Urinary bladder (tissue), 4 donors: ENCODE data around the gene TSSC4. TPM values are rescaled to one million over a fixed set of nuclear protein-coding genes. Genes with fewer than 3 reads are reported as not detected.
A peak's percentile ranks its signal among the peaks of the same experiment; 100 is the strongest.

Experiments used
- DNase-seq: peaks from one replicate; pipeline ENCODE4 v3.0.0-alpha.2; 2015; ENCODE audit errors: extremely low spot score
- H3K27ac ChIP-seq: one replicate; pipeline ENCODE4 v1.5.1; 2013; ENCODE audit warnings: low read depth, mild to moderate bottlenecking, moderate library complexity
- H3K36me3 ChIP-seq: one replicate; pipeline ENCODE4 v1.6.1; 2013; ENCODE audit warnings: mild to moderate bottlenecking, moderate library complexity; ENCODE audit not compliant: insufficient read depth
- H3K4me1 ChIP-seq: one replicate; pipeline ENCODE4 v1.6.1; 2013; ENCODE audit warnings: mild to moderate bottlenecking, moderate library complexity; ENCODE audit not compliant: insufficient read depth
- H3K4me3 ChIP-seq: one replicate; pipeline ENCODE4 v1.5.1; 2013; ENCODE audit warnings: low read depth, low read length
- WGBS: extraction: QIAGEN DNeasy Blood & Tissue Kit; methylation state at CpG from one replicate; pipeline ENCODE4 v1.1.7; 2013; 5-methylcytosine and 5-hydroxymethylcytosine counted together
- polyA plus RNA-seq: library from polyadenylated mRNA; stranded (reverse); fragments of 200-250 nt; gene quantifications from one replicate; pipeline ENCODE4 v1.2.3, GENCODE V29; 2013
- small RNA-seq: library from RNA; depleted of rRNA; stranded (forward); fragments of <200 nt; gene quantifications from one replicate; pipeline ENCODE3, GENCODE V24; 2014
- total RNA-seq: library from RNA; depleted of rRNA; stranded (reverse); fragments of >200 nt; gene quantifications from one replicate; pipeline ENCODE4 v1.2.3, GENCODE V29; 2014
- donor health status: healthy with polysubstance abuse.
- donor health status: healthy.

Gene TSSC4
- total and polyA plus RNA-seq, 2 donors = 16.6 to 61.7 TPM

GRCh38 chr11:2447951-2448650, 47.6 kb downstream of the TSSC4 start:
- no peak overlapping the region for H3K27ac ChIP-seq
- H3K4me1 ChIP-seq = no peaks in the 10 kb centered on the region
- WGBS = 83% methylated on average over 10 of the region's 10 CpGs
- no peak overlapping the region for H3K4me3 ChIP-seq
- no peaks in the 10 kb centered on the region for H3K36me3 ChIP-seq
- no peak for DNase-seq

- H3K4me1 ChIP-seq = no peaks in the 10 kb centered on the region
- WGBS = 91% methylated on average over 21 of the region's 21 CpGs
- DNase-seq = no peak
Observed at GRCh38 chr11:2448661-2449547, 48.4 kb downstream of the TSSC4 start.

GRCh38 chr11:2449548-2450320, 49.2 kb downstream of the TSSC4 start:
- WGBS = 81% methylated on average over 26 of the region's 26 CpGs
- no peaks in the 10 kb centered on the region for H3K4me1 ChIP-seq
- no peak overlapping the region for H3K4me3 ChIP-seq
- no peak for DNase-seq
- H3K36me3 ChIP-seq = no peaks in the 10 kb centered on the region
- no peak overlapping the region for H3K27ac ChIP-seq

More at GRCh38 chr11:2448661-2449547, 48.4 kb downstream of the TSSC4 start:
- H3K36me3 ChIP-seq = no peaks in the 10 kb centered on the region
- no peak overlapping the region for H3K4me3 ChIP-seq
- H3K27ac ChIP-seq = no peak overlapping the region

- DNase-seq = no peak
- 84% methylated on average over 19 of the region's 19 CpGs for WGBS
- no peaks in the 10 kb centered on the region for H3K4me1 ChIP-seq
- H3K36me3 ChIP-seq = no peaks in the 10 kb centered on the region
- H3K4me3 ChIP-seq = no peak overlapping the region
- no peak overlapping the region for H3K27ac ChIP-seq
Observed at GRCh38 chr11:2450321-2451041, 49.9 kb downstream of the TSSC4 start.

- DNase-seq = no peak
- 92% methylated on average over 15 of the region's 15 CpGs for WGBS
Observed at GRCh38 chr11:2451336-2451735, 50.8 kb downstream of the TSSC4 start.

GRCh38 chr11:2451916-2452315, 51.4 kb downstream of the TSSC4 start:
- H3K27ac ChIP-seq = no peak overlapping the region
- H3K4me3 ChIP-seq = no peak overlapping the region
- no peaks in the 10 kb centered on the region for H3K36me3 ChIP-seq
- DNase-seq = no peak
- no peaks in the 10 kb centered on the region for H3K4me1 ChIP-seq
- WGBS = 63% methylated on average over 6 of the region's 6 CpGs

More at GRCh38 chr11:2451336-2451735, 50.8 kb downstream of the TSSC4 start:
- Histone ChIP-seq H3K4me3 (no peak overlapping the region), H3K36me3 (no peaks in the 10 kb centered on the region), H3K27ac (no peak overlapping the region), H3K4me1 (no peaks in the 10 kb centered on the region)

GRCh38 chr11:2452321-2453012, 51.9 kb downstream of the TSSC4 start:
- Histone ChIP-seq H3K4me3 (no peak overlapping the region), H3K4me1 (no peaks in the 10 kb centered on the region), H3K27ac (no peak overlapping the region), H3K36me3 (no peaks in the 10 kb centered on the region)
- DNase-seq = peak; percentile 69
- WGBS = 37% methylated on average over 20 of the region's 20 CpGs

GRCh38 chr11:2453436-2453835, 52.9 kb downstream of the TSSC4 start:
- DNase-seq = no peak
- Histone ChIP-seq H3K27ac (no peak overlapping the region), H3K36me3 (no peaks in the 10 kb centered on the region), H3K4me1 (no peaks in the 10 kb centered on the region), H3K4me3 (no peak overlapping the region)
- WGBS = 95% methylated on average over 5 of the region's 5 CpGs

Small RNAs within 50 kb of the gene (small RNA-seq; reads per million reads assigned to genes)
- gene RF00019 = not detected

Other genes with a start within 250 kb of the TSSC4 start
- not detected for gene INS, start 239.5 kb upstream of the TSSC4 start, total RNA-seq
- gene INS, start 239.5 kb upstream of the TSSC4 start, polyA plus RNA-seq = 0.30 TPM
- 1.6 TPM for gene TH, start 228.9 kb upstream of the TSSC4 start, total RNA-seq
- gene TH, start 228.9 kb upstream of the TSSC4 start, polyA plus RNA-seq = 3.6 TPM
- 0.42 TPM for gene ASCL2, start 130.2 kb upstream of the TSSC4 start, total RNA-seq
- gene ASCL2, start 130.2 kb upstream of the TSSC4 start, polyA plus RNA-seq = 0.85 TPM
- 0.42 TPM for gene C11orf21, start 98.8 kb upstream of the TSSC4 start, total RNA-seq
- 0.60 TPM for gene C11orf21, start 98.8 kb upstream of the TSSC4 start, polyA plus RNA-seq
- gene TSPAN32, start 98.7 kb upstream of the TSSC4 start, total RNA-seq = 1.9 TPM
- gene TSPAN32, start 98.7 kb upstream of the TSSC4 start, polyA plus RNA-seq = 1.7 TPM
- 251 TPM for gene CD81, start 23.4 kb upstream of the TSSC4 start, total RNA-seq
- gene CD81, start 23.4 kb upstream of the TSSC4 start, polyA plus RNA-seq = 1,145 TPM
- 0.11 TPM for gene TRPM5, start 43.8 kb downstream of the TSSC4 start, total RNA-seq
- gene TRPM5, start 43.8 kb downstream of the TSSC4 start, polyA plus RNA-seq = 0.05 TPM
- 6.3 TPM for gene KCNQ1, start 44.3 kb downstream of the TSSC4 start, total RNA-seq
- 9.1 TPM for gene KCNQ1, start 44.3 kb downstream of the TSSC4 start, polyA plus RNA-seq